Endothelial cell of umbilical vein (primary cell): ENCODE data around the gene ACKR3. TPM values are rescaled to one million over a fixed set of nuclear protein-coding genes. Genes with fewer than 3 reads are reported as not detected.

ENCODE experiments used
- BruUV-seq: library from RNA; stranded (reverse); fragments of 400-500 nt; replicated peaks from 2 replicates; lab custom pipeline; 2021; lab: Mats Ljungman, UMichigan
- CTCF ChIA-PET: fragments of 300-600, 350-600 bp; sonication (Branson Sonifier 250); formaldehyde crosslinking; loops from one replicate; lab custom pipeline; 2021; ENCODE audit warnings: antibody characterized with exemption, inconsistent platforms; lab: Charles Lee
- POLR2A ChIA-PET: fragments of 300-600, 350-600 bp; sonication (Branson Sonifier 250); formaldehyde crosslinking; loops from one replicate; lab custom pipeline; 2021; ENCODE audit warnings: antibody characterized with exemption, inconsistent platforms; lab: Charles Lee
- DNase-seq: peaks from one replicate; pipeline ENCODE4 v3.0.0-alpha.2; 2011; ENCODE audit warnings: low read depth, low spot score
- FAIRE-seq: peaks from 2 replicates; lab custom pipeline; 2011; peaks lifted over from hg19 to GRCh38; lab: Jason Lieb, UNC
- H2AFZ ChIP-seq: 2 replicates; pipeline ENCODE4 v1.6.0; 2012; ENCODE audit warnings: low read depth, low read length, control low read depth, inconsistent platforms
- H3K27ac ChIP-seq: 2 replicates; pipeline ENCODE4 v1.5.1; 2011; ENCODE audit warnings: low read depth, mild to moderate bottlenecking, control low read depth, low read length, moderate library complexity; ENCODE audit not compliant: insufficient read depth
- H3K27me3 ChIP-seq, 2 experiments: 2 replicates each; pipeline versions ENCODE4 v1.6.0 to v1.6.1; 2011; ENCODE audit warnings: low read length in 2 of 2, mixed read lengths in 1 of 2; ENCODE audit not compliant: control insufficient read depth in 2 of 2, insufficient read depth in 2 of 2
- H3K36me3 ChIP-seq, 2 experiments: 2 replicates in 1 of 2; 3 replicates in 1 of 2; pipeline ENCODE4 v1.5.1; 2011; ENCODE audit warnings: low read length in 2 of 2, mild to moderate bottlenecking in 1 of 2, moderate library complexity in 1 of 2; ENCODE audit not compliant: control insufficient read depth in 2 of 2, insufficient read depth in 2 of 2; ENCODE audit errors: extremely low read depth in 1 of 2
- H3K4me1 ChIP-seq: 3 replicates; pipeline ENCODE4 v1.5.1; 2011; ENCODE audit warnings: mild to moderate bottlenecking, low read length; ENCODE audit not compliant: control insufficient read depth, insufficient read depth; ENCODE audit errors: extremely low read depth
- H3K4me2 ChIP-seq: 2 replicates; pipeline ENCODE4 v1.6.1; 2011; ENCODE audit warnings: low read length, control low read depth, mixed read lengths; ENCODE audit not compliant: insufficient read depth
- H3K4me3 ChIP-seq, 3 experiments: fragments of 200-600 bp in 1 of 3; sonication (generic), shearing (Covaris generic) in 1 of 3; replicated peaks in 1 of 3; 2 replicates each; pipeline ENCODE4 v1.5.1; 2011 to 2016; ENCODE audit warnings: control low read depth in 3 of 3, low read length in 3 of 3, mild to moderate bottlenecking in 2 of 3, inconsistent platforms in 1 of 3, low read depth in 1 of 3, moderate library complexity in 1 of 3; ENCODE audit not compliant: insufficient read depth in 1 of 3
- H3K79me2 ChIP-seq: 2 replicates; pipeline ENCODE4 v1.6.0; 2012; ENCODE audit warnings: low read length, inconsistent platforms; ENCODE audit not compliant: control insufficient read depth, insufficient read depth
- H3K9ac ChIP-seq: replicated peaks from 2 replicates; pipeline ENCODE3; 2011; ENCODE audit warnings: low read length, control low read depth; ENCODE audit not compliant: insufficient read depth; ENCODE audit errors: extremely low read depth
- H3K9me1 ChIP-seq: replicated peaks from 3 replicates; pipeline ENCODE4 v1.6.0; 2011; ENCODE audit warnings: mild to moderate bottlenecking, low read length; ENCODE audit not compliant: control insufficient read depth, insufficient read depth; ENCODE audit errors: extremely low read depth
- H3K9me3 ChIP-seq: replicated peaks from 2 replicates; pipeline ENCODE4 v1.5.1; 2012; ENCODE audit warnings: low read length, inconsistent platforms; ENCODE audit not compliant: control insufficient read depth, insufficient read depth
- H4K20me1 ChIP-seq: replicated peaks from 2 replicates; pipeline ENCODE3; 2011; ENCODE audit warnings: mild to moderate bottlenecking, low read length; ENCODE audit not compliant: control insufficient read depth, insufficient read depth; ENCODE audit errors: extremely low read depth
- CTCF ChIP-seq, 2 donors: IDR thresholded peaks; 1 replicate in 1 of 2; 2 replicates in 1 of 2; pipeline ENCODE4 v1.5.1; 2011; ENCODE audit warnings: low read length in 2 of 2, mild to moderate bottlenecking in 2 of 2, moderate library complexity in 2 of 2, control low read depth in 1 of 2, inconsistent platforms in 1 of 2, low read depth in 1 of 2; ENCODE audit not compliant: insufficient read depth in 1 of 2; ENCODE audit errors: extremely low read depth in 1 of 2
- EZH2 ChIP-seq: IDR thresholded peaks from 2 replicates; pipeline ENCODE4 v1.6.1; 2012; ENCODE audit warnings: borderline replicate concordance, low read depth, mild to moderate bottlenecking, moderate library complexity, low read length, inconsistent platforms; ENCODE audit not compliant: severe bottlenecking
- FOS ChIP-seq: IDR thresholded peaks from 2 replicates; pipeline ENCODE4 v1.6.1; 2011; ENCODE audit warnings: mild to moderate bottlenecking, low read length, moderate library complexity, borderline replicate concordance; ENCODE audit not compliant: insufficient read depth
- GATA2 ChIP-seq: IDR thresholded peaks from 2 replicates; pipeline ENCODE4 v1.7.0; 2011; ENCODE audit warnings: low read depth, mild to moderate bottlenecking, moderate library complexity, mixed read lengths, low read length; ENCODE audit not compliant: insufficient read length, insufficient read depth
- JUN ChIP-seq: IDR thresholded peaks from 2 replicates; pipeline ENCODE4 v1.6.1; 2011; ENCODE audit warnings: borderline replicate concordance, low read depth; ENCODE audit not compliant: insufficient read length, insufficient read depth
- MAX ChIP-seq: IDR thresholded peaks from 2 replicates; pipeline ENCODE4 v1.6.1; 2011; ENCODE audit not compliant: insufficient read depth, insufficient read length
- MYC ChIP-seq: IDR thresholded peaks from one replicate; pipeline ENCODE4 v1.6.1; 2011; ENCODE audit warnings: mild to moderate bottlenecking, low read depth, low read length
- POLR2A ChIP-seq: IDR thresholded peaks from 2 replicates; pipeline ENCODE4 v1.6.1; 2012; ENCODE audit warnings: low read depth, mild to moderate bottlenecking, control low read depth, low read length
- POLR2AphosphoS5 ChIP-seq: IDR thresholded peaks from 2 replicates; pipeline ENCODE4 v1.6.1; 2012; ENCODE audit warnings: low read depth, mild to moderate bottlenecking, control low read depth, low read length, moderate library complexity; ENCODE audit not compliant: insufficient read depth
- dilution Hi-C: fragments of 300-500 bp; cut with MboI; formaldehyde crosslinking; loops from one replicate; pipeline ENCODE4 v1.15.0; 2019; ENCODE audit warnings: low sequenced_read_pairs; ENCODE audit not compliant: extremely low pct_ligation_motif_present
- intact Hi-C: fragments of 100-400 bp; cut with micrococcal nuclease; formaldehyde crosslinking; loops from one replicate; pipeline ENCODE4 v1.10.0; 2022
- polyA plus RNA-seq, 4 experiments: library from polyadenylated mRNA; depleted of rRNA in 3 of 4; stranded (reverse) in 3 of 4; unstranded in 1 of 4; fragments of >200 nt; gene quantifications; 2 replicates each; pipeline versions ENCODE4 v1.2.1 to v1.2.3, GENCODE V29; 2011 to 2012; ENCODE audit warnings: missing spikeins in 1 of 4
- total RNA-seq: library from RNA; stranded (reverse); gene quantifications from 2 replicates; pipeline ENCODE4 v1.2.3, GENCODE V29; 2021

Gene ACKR3
- total and polyA plus RNA-seq, 2 donors (not counting 3 experiments of a cell fraction or from before 2014, with no cell fraction given), result 31.1 to 428 TPM

DNA sequence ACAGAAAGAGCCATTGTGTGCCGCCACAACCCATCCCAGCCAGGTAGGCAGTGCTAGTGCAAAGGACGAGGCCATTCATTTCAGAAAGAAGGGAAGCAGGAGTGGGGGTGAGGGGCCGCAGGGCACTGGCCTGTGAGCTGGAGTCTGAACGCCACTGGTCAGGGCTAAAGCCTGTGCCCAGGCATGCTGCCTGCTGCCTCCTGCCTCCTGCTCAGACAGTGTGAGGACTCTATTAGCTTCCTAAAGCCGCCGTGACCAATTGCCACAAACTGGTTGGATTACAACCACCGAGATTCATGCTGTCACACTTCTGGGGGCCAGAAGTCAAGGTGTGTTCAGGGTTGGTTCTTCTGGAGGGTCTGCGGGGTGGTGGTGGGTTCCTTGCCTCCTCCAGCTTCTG is 21.2 kb downstream of the ACKR3 start:
- CTCF ChIA-PET, result no interaction called here
- H3K4me2 ChIP-seq, result no peak overlapping the region
- no peak for DNase-seq
- no peaks in the 10 kb centered on the region for H3K4me1 ChIP-seq
- no peaks in the 10 kb centered on the region for H3K79me2 ChIP-seq
- no peaks in the 10 kb centered on the region for H3K9me3 ChIP-seq
- H2AFZ ChIP-seq, result no peak overlapping the region
- FAIRE-seq, result no peak
- no peaks in the 10 kb centered on the region for H3K27me3 ChIP-seq
- no peaks in the 10 kb centered on the region for H3K9me1 ChIP-seq
- H3K4me3 ChIP-seq, result no peak overlapping the region
- no peaks in the 10 kb centered on the region for H4K20me1 ChIP-seq
- no peak overlapping the region for H3K27ac ChIP-seq
- H3K36me3 ChIP-seq, result no peaks in the 10 kb centered on the region
- dilution Hi-C loops (no loop called here), intact Hi-C loops (no loop called here)
- BruUV-seq, result no TSS peak
- no peak overlapping the region for H3K9ac ChIP-seq
- TF ChIP-seq MAX (no peak), POLR2A (no peak), FOS (no peak), POLR2AphosphoS5 (no peak), GATA2 (no peak), CTCF (IDR thresholded peaks at IDR 0.05; ENCODE audit: extremely low read depth in 1 of 2, insufficient read depth in 1 of 2, low read depth in 1 of 2, low read length in 2 of 2) (no peak), MYC (no peak), JUN (no peak), EZH2 (no peak)
- POLR2A ChIA-PET, result no interaction called here
